Gastroesophageal sphincter (tissue), 4 donors: Measurements from ENCODE around the gene TTLL5. TPM values are rescaled to one million over a fixed set of nuclear protein-coding genes. Genes with fewer than 3 reads are reported as not detected.
A peak's percentile ranks its signal among the peaks of the same experiment; 100 is the strongest.

Source experiments
- ATAC-seq: fragments of 150-250 bp; one replicate; pipeline ENCODE4 v1.9.1; 2016; ENCODE audit warnings: mild to moderate bottlenecking, moderate library complexity
- H3K27ac ChIP-seq, 4 donors: fragments of 200-600 bp; sonication (generic) in 3 of 4; 1 replicate in 3 of 4; 2 replicates in 1 of 4; pipeline ENCODE4 v1.5.1; 2016 to 2019
- H3K27me3 ChIP-seq: fragments of 200-600 bp; sonication (generic); one replicate; pipeline ENCODE4 v1.5.1; 2019
- H3K36me3 ChIP-seq, 2 donors: fragments of 200-600 bp; sonication (generic); one replicate each; pipeline ENCODE4 v1.5.1; 2019; ENCODE audit warnings: control low read depth in 1 of 2
- H3K4me1 ChIP-seq, 3 donors: fragments of 200-600 bp; sonication (generic); 1 replicate in 2 of 3; 2 replicates in 1 of 3; pipeline ENCODE4 v1.5.1; 2016 to 2019; ENCODE audit warnings: control low read depth in 2 of 3
- H3K4me3 ChIP-seq, 2 donors: fragments of 200-600 bp; sonication (generic); one replicate each; pipeline ENCODE4 v1.5.1; 2019; ENCODE audit warnings: mild to moderate bottlenecking in 1 of 2, moderate library complexity in 1 of 2
- H3K9me3 ChIP-seq, 3 donors: fragments of 200-600 bp; sonication (generic); one replicate each; pipeline ENCODE4 v1.5.1; 2017 to 2019; ENCODE audit warnings: control low read depth in 2 of 3
- CTCF ChIP-seq, 4 experiments: fragments of 200-600 bp in 2 of 4; fragments of 450-650 bp in 2 of 4; sonication (generic) in 1 of 4; IDR thresholded peaks; one replicate each; pipeline ENCODE4 v1.5.1; 2017 to 2019; ENCODE audit warnings: antibody characterized with exemption in 4 of 4, mild to moderate bottlenecking in 2 of 4, moderate library complexity in 2 of 4
- EP300 ChIP-seq: sonication (generic); formaldehyde crosslinking; IDR thresholded peaks from one replicate; pipeline ENCODE4 v1.6.1; 2017; ENCODE audit warnings: antibody characterized with exemption, mild to moderate bottlenecking
- POLR2A ChIP-seq, 2 donors: fragments of 450-650 bp; IDR thresholded peaks; one replicate each; pipeline ENCODE4 v1.6.1; 2017; ENCODE audit warnings: antibody characterized with exemption in 2 of 2, mild to moderate bottlenecking in 2 of 2, moderate library complexity in 1 of 2
- POLR2AphosphoS5 ChIP-seq: sonication (generic); formaldehyde crosslinking; IDR thresholded peaks from one replicate; pipeline ENCODE4 v1.6.1; 2017; ENCODE audit warnings: antibody characterized with exemption
- WGBS, 2 donors: methylation state at CpG; one replicate each; pipeline ENCODE4 v1.1.5; 2018; ENCODE audit warnings: low coverage in 1 of 2; 5-methylcytosine and 5-hydroxymethylcytosine counted together
- total RNA-seq, 4 donors: library from RNA; depleted of rRNA; stranded (reverse); fragments of >200 nt; gene quantifications; one replicate each; pipeline ENCODE4 v1.1.0, GENCODE V29; 2016

TTLL5 gene
- total RNA-seq, 4 donors from 2014 or later: 18.1 to 30.0 (median 22.1) TPM

- H3K27me3 ChIP-seq: no peaks in the 10 kb centered on the region
- H3K4me3 ChIP-seq: no peak overlapping the region
- 86 to 100% methylated on average over 1 to 2 of the region's 3 CpGs for WGBS, 2 donors
- H3K36me3 ChIP-seq: peaks cover 0 to 5% of the 10 kb centered on the region in 2 donors
- TF ChIP-seq EP300 (no peak), CTCF (IDR thresholded peaks at IDR 0.05) (no peak), POLR2A (IDR thresholded peaks at IDR 0.05) (no peak), POLR2AphosphoS5 (no peak)
- H3K4me1 ChIP-seq: peaks cover 9 to 52% (median 12%) of the 10 kb centered on the region in 3 donors
- ATAC-seq: no peak
- H3K27ac ChIP-seq: no peak overlapping the region
- no peaks in the 10 kb centered on the region for H3K9me3 ChIP-seq
Observed at GRCh38 chr14:75717729-75718128, 56.7 kb downstream of the TTLL5 start.

GRCh38 chr14:75718199-75718598 is 57.2 kb downstream of the TTLL5 start:
- 49 to 79% methylated on average over 3 of the region's 3 CpGs for WGBS, 2 donors
- ATAC-seq: no peak
- H3K9me3 ChIP-seq: no peaks in the 10 kb centered on the region
- H3K36me3 ChIP-seq: peaks cover 0 to 5% of the 10 kb centered on the region in 2 donors
- no peaks in the 10 kb centered on the region for H3K27me3 ChIP-seq
- no peak for TF ChIP-seq POLR2A (IDR thresholded peaks at IDR 0.05)
- no peak for TF ChIP-seq POLR2AphosphoS5
- no peak for TF ChIP-seq EP300
- TF ChIP-seq CTCF (IDR thresholded peaks at IDR 0.05): no peak
- no peak overlapping the region for H3K27ac ChIP-seq
- H3K4me1 ChIP-seq: peaks cover 9 to 47% (median 11%) of the 10 kb centered on the region in 3 donors
- H3K4me3 ChIP-seq: no peak overlapping the region

GRCh38 chr14:75720116-75720515 is 59.1 kb downstream of the TTLL5 start:
- 63 to 71% methylated on average over 2 of the region's 2 CpGs for WGBS, 2 donors

GRCh38 chr14:75720842-75721498 is 59.9 kb downstream of the TTLL5 start:
- Histone ChIP-seq H3K27me3 (no peaks in the 10 kb centered on the region), H3K4me3 (peak overlapping the region; percentile 8 to 21), H3K36me3 (peaks cover 0 to 5% of the 10 kb centered on the region in 2 donors), H3K9me3 (no peaks in the 10 kb centered on the region), H3K27ac (peak overlapping the region; percentile 66 to 74 (median 70)), H3K4me1 (peaks cover 8 to 51% (median 11%) of the 10 kb centered on the region in 3 donors)
- WGBS, 2 donors: 10 to 19% methylated on average over 2 to 3 of the region's 4 CpGs
- no peak for TF ChIP-seq POLR2A (IDR thresholded peaks at IDR 0.05)
- TF ChIP-seq CTCF (IDR thresholded peaks at IDR 0.05): no peak
- peak; percentile 64 for TF ChIP-seq POLR2AphosphoS5
- no peak for TF ChIP-seq EP300
- ATAC-seq: peak; percentile 70

More at GRCh38 chr14:75720116-75720515, 59.1 kb downstream of the TTLL5 start:
- no peaks in the 10 kb centered on the region for H3K9me3 ChIP-seq
- no peak for TF ChIP-seq POLR2AphosphoS5
- TF ChIP-seq EP300: no peak
- no peak for TF ChIP-seq POLR2A (IDR thresholded peaks at IDR 0.05)
- TF ChIP-seq CTCF (IDR thresholded peaks at IDR 0.05): no peak
- peaks cover 9 to 52% (median 11%) of the 10 kb centered on the region in 3 donors for H3K4me1 ChIP-seq
- no peaks in the 10 kb centered on the region for H3K27me3 ChIP-seq
- ATAC-seq: no peak
- peak overlapping the region; percentile 66 to 74 (median 70) for H3K27ac ChIP-seq
- no peak overlapping the region for H3K4me3 ChIP-seq
- peaks cover 0 to 5% of the 10 kb centered on the region in 2 donors for H3K36me3 ChIP-seq

GRCh38 chr14:75723716-75724115 is 62.7 kb downstream of the TTLL5 start:
- Histone ChIP-seq H3K4me1 (peaks cover 6 to 40% (median 11%) of the 10 kb centered on the region in 3 donors), H3K9me3 (no peaks in the 10 kb centered on the region), H3K27ac (peak overlapping the region in 1 of 4 donors; percentile 27), H3K27me3 (no peaks in the 10 kb centered on the region), H3K36me3 (peaks cover 0 to 4% of the 10 kb centered on the region in 2 donors), H3K4me3 (no peak overlapping the region)
- WGBS, 2 donors: 50 to 67% methylated on average over 1 of the region's 1 CpG
- TF ChIP-seq POLR2AphosphoS5: no peak
- no peak for TF ChIP-seq CTCF (IDR thresholded peaks at IDR 0.05)
- TF ChIP-seq POLR2A (IDR thresholded peaks at IDR 0.05): no peak
- no peak for TF ChIP-seq EP300
- ATAC-seq: no peak
